M059J (cell line): ENCODE results near the gene PF4V1. TPM values are rescaled to one million over a fixed set of nuclear protein-coding genes. Genes with fewer than 3 reads are reported as not detected.
A peak's percentile ranks its signal among the peaks of the same experiment; 100 is the strongest.
"Not testable (repeated sequence)": the region's sequence is repeated elsewhere in the genome, so short reads cannot be mapped to it uniquely, and the experiment has no call there.

Source experiments
- DNase-seq: peaks from one replicate; pipeline ENCODE4 v3.0.0-alpha.2; 2012; ENCODE audit warnings: low read depth
- total RNA-seq: library from RNA; depleted of rRNA; stranded (reverse); fragments of >200 nt; shearing (Covaris generic); gene quantifications from 2 replicates; pipeline ENCODE4 v1.2.3, GENCODE V29; 2014

PF4V1 gene
- total RNA-seq, 1 experiment from 2014 or later: not detected

GRCh38 chr4:73870260-73870659 is 17.2 kb downstream of the PF4V1 start:
- no peak for DNase-seq

DNA sequence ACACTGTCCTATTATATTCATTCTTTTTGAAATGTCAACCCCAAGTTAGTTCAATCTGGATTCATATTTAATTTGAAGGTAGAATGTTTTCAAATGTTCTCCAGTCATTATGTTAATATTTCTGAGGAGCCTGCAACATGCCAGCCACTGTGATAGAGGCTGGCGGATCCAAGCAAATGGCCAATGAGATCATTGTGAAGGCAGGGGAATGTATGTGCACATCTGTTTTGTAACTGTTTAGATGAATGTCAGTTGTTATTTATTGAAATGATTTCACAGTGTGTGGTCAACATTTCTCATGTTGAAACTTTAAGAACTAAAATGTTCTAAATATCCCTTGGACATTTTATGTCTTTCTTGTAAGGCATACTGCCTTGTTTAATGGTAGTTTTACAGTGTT is 17.7 kb downstream of the PF4V1 start:
- no peak for DNase-seq

GRCh38 chr4:73871511-73872310 is 18.6 kb downstream of the PF4V1 start:
- DNase-seq: no peak

- no peak for DNase-seq
Measured at GRCh38 chr4:73872316-73873108, 19.4 kb downstream of the PF4V1 start.

DNA sequence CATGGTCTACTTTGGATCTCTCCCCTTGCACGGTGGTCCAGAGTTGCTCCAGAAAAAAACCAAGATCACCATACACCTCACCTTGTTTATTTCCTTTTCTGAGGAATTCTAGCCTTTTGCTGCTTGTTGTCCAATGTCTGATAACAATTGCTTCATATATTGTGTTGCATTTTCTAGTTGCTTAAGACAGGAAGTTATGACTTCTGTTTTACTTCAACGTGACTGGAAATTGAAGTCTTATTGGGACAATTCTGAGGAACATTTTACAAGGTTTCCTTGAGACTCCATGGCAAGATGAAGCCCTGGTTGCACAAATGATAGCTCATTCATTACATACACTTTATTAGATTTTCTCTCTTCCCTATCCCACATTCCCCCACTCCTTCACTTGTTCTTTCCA is 21.3 kb downstream of the PF4V1 start:
- no peak for DNase-seq

GRCh38 chr4:73875401-73875800 is 22.3 kb downstream of the PF4V1 start:
- peak; percentile 33 for DNase-seq

DNA sequence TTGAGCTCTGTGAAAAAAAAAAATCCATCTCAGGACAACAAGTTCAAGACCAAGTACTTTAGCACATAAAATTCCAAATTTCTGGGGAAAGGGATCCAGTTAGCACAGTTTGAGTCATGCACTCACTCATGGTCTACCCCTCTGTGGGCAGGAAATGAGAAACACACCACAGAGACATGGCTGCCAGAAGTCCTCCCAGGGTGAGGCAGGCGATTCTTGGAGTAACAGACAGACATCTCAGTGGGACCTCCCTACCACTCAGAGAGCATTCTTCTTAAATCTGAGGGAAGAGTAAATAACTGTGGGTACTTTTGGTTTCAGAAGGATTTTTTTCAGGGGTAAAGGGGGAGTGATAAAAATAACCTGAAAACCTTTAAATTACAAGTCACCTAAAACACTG is 30.2 kb downstream of the PF4V1 start:
- peak; percentile 75 for DNase-seq

DNA sequence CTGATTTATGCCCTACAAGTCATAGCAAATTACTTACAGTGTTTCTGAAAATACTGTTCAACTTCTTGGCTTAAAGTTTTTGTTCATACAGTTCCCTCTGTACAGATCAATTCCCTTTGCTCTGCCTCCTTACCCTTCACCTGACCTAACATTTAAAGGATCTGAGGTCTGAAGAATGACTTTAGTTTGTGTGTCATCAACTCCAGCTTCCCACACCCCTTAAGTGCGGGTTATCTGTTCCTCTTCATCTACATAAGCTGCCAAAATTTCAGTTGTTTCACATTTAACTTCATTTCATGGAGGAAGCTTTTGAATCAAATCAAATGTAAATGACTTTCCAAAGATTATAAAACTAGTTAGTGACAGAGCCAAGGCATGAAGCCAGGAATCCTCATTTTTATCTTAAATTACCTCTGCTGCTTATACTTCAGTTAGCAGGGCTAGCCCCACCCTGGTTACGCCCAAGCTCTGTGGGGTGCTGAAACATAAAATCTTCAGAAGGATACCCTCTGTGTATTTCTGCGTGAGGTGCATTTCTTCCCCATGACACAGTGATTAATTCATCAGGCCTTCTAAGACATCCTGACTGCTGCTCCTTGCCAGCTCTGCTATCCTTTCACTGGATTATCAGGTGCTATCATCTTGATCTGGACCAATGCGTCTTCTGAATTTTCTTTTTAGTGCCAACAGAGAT is 32.6 kb downstream of the PF4V1 start:
- peak; percentile 62 for DNase-seq

DNA sequence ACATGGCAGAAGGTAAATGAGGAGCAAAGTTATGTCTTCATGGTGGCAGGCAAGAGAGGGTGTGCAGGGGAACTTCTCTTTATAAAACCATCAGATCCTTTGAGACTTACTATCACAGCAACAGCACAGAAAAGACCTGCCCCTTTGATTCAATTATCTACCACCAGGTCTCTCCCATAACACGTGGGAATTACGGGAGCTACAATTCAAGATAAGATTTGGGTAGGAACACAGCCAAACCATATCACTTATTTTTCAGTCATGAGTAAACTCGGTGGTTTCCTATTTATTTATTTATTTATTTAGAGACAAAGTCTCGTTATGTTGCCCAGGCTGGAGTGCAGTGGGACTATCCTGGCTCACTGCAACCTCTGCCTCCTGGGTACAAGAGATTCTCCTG is 38.2 kb downstream of the PF4V1 start:
- no peak for DNase-seq

GRCh38 chr4:73891739-73892405 is 38.8 kb downstream of the PF4V1 start:
- no peak for DNase-seq

GRCh38 chr4:73892966-73893365 is 39.9 kb downstream of the PF4V1 start:
- no peak for DNase-seq

GRCh38 chr4:73894001-73894400 is 40.9 kb downstream of the PF4V1 start:
- no peak for DNase-seq

- DNase-seq: peak; percentile 50
Measured at GRCh38 chr4:73895201-73896175, 42.4 kb downstream of the PF4V1 start.

DNA sequence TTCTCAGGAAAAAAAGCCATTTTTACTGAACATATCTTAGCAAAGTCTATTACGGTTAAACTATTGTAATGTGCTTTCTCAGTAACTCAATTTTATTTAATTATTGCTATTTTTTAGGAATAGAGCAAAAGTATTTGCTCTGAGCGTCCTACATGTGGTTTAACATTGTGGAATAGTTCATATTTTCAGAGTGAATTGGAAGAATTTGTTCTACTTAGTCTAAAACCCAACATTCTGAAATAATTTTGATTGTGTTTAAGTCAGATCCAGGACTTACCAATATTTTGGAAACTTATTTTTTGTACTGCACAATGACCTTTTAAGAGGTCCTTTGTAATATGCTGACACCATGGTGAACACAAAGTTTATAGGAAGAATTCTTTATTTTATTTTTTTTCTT is 43.3 kb downstream of the PF4V1 start:
- DNase-seq: no peak

- DNase-seq: no peak
Measured at GRCh38 chr4:73897380-73898136, 44.5 kb downstream of the PF4V1 start.

- DNase-seq: not testable (repeated sequence)
Measured at GRCh38 chr4:73899338-73899737, 46.2 kb downstream of the PF4V1 start.

DNA sequence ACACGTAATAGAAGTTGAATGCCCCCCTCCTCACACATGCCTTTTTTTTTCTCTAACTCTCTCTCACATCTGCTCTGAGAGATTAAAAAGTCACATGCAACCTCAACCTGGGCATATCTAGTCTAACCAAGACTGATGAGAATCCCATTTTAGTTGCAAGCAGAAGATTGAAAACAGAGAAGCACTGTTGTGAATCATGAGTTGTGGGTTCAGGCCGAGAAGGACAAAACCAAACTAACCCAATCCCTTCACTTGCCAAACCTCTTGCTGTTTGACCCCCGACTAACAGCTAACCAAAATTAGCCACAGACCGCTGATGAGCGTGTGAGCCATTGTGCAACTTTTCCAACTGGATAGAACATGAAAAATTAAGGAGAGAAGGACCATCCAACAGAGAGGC is 47.9 kb downstream of the PF4V1 start:
- peak; percentile 47 for DNase-seq

DNA sequence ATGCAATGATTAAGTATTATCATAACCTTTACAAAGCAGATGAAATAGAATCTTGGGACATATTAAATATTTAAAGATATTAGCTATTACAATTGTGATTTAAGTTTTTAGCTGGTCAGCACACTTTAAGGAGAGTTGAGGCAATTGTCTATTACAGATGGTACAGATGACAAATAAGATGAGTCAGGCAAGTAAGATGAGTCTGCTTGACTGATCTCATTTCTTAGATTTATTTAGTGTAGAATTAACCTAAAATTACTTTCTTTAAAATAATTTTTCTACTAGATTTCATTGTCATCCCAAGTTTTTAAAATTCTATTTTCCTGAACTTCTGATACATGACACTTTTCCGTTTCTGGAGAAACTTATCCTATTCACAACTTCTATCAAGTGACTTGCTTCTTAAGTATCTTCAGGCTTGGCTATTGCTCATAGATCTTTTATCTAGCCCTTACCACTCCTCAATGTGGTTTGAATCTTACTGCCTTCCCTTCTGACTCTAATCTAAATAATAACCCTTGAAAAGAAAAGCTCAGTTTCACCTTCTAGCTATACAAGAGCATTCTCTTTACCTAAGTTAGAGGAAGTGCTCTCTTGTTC is 49.0 kb downstream of the PF4V1 start:
- DNase-seq: peak; percentile 19

GRCh38 chr4:73902817-73903547 is 49.9 kb downstream of the PF4V1 start:
- DNase-seq: no peak
